MCF 10A (cell line): ENCODE measurements around the gene GOLGB1. TPM values are rescaled to one million over a fixed set of nuclear protein-coding genes. Genes with fewer than 3 reads are reported as not detected.

Experiments
- BruUV-seq: library from RNA; stranded (reverse); fragments of 400-500 nt; replicated peaks from 2 replicates; lab custom pipeline; 2021; lab: Mats Ljungman, UMichigan
- CTCF ChIA-PET: fragments of 300-600 bp; sonication (Branson Sonifier 250); formaldehyde crosslinking; extraction: SDS; loops from one replicate; lab custom pipeline; 2021; ENCODE audit warnings: antibody characterized with exemption, inconsistent platforms; lab: Yijun Ruan, JAX
- POLR2A ChIA-PET: fragments of 300-600, 350-650 bp; sonication (Branson Sonifier 250); formaldehyde crosslinking; extraction: SDS; loops from one replicate; lab custom pipeline; 2020; ENCODE audit warnings: antibody characterized with exemption, inconsistent platforms; lab: Yijun Ruan, JAX
- DNase-seq: peaks from one replicate; pipeline ENCODE4 v3.0.0-alpha.2; 2018; ENCODE audit not compliant: unreplicated experiment
- H3K27ac Mint-ChIP-seq: one replicate; pipeline ENCODE4 v1.8.0; 2022; ENCODE audit warnings: mild to moderate bottlenecking, low read depth, mixed read lengths; ENCODE audit not compliant: unreplicated experiment
- H3K27me3 Mint-ChIP-seq: one replicate; pipeline ENCODE4 v1.8.0; 2022; ENCODE audit warnings: mixed read lengths; ENCODE audit not compliant: insufficient read depth, unreplicated experiment
- H3K36me3 Mint-ChIP-seq: one replicate; pipeline ENCODE4 v1.8.0; 2022; ENCODE audit warnings: mild to moderate bottlenecking, moderate library complexity, mixed read lengths; ENCODE audit not compliant: insufficient read depth, unreplicated experiment
- H3K4me1 Mint-ChIP-seq: one replicate; pipeline ENCODE4 v1.8.0; 2022; ENCODE audit warnings: mixed read lengths; ENCODE audit not compliant: insufficient read depth, unreplicated experiment
- H3K4me3 Mint-ChIP-seq: one replicate; pipeline ENCODE4 v1.8.0; 2022; ENCODE audit warnings: mild to moderate bottlenecking, moderate library complexity, mixed read lengths; ENCODE audit not compliant: unreplicated experiment
- H3K9me3 Mint-ChIP-seq: one replicate; pipeline ENCODE4 v1.8.0; 2022; ENCODE audit warnings: mixed read lengths; ENCODE audit not compliant: unreplicated experiment
- CTCF ChIP-seq: fragments of 200-600 bp; IDR thresholded peaks from one replicate; pipeline ENCODE4 v1.8.0; 2022; ENCODE audit warnings: antibody characterized with exemption, mild to moderate bottlenecking; ENCODE audit not compliant: unreplicated experiment
- intact Hi-C: fragments of 100-400 bp; cut with micrococcal nuclease; formaldehyde crosslinking; loops from 2 replicates; pipeline ENCODE4 v1.14.1; 2022
- total RNA-seq: library from RNA; stranded (reverse); gene quantifications from 2 replicates; pipeline ENCODE4 v1.2.3, GENCODE V29; 2022

GOLGB1 gene
- total RNA-seq, 1 experiment from 2014 or later = 62.4 TPM

GRCh38 chr3:121769246-121769645 is 19.7 kb upstream of the GOLGB1 start:
- Mint-ChIP-seq H3K36me3 (peaks cover 57% of the 10 kb centered on the region), H3K27ac (no peak overlapping the region), H3K4me3 (no peak overlapping the region), H3K27me3 (no peaks in the 10 kb centered on the region), H3K9me3 (no peaks in the 10 kb centered on the region), H3K4me1 (no peaks in the 10 kb centered on the region)
- POLR2A ChIA-PET = no interaction called here
- TF ChIP-seq CTCF = no peak
- DNase-seq = no peak
- intact Hi-C loops = no loop called here
- BruUV-seq = no TSS peak
- CTCF ChIA-PET = no interaction called here

- peaks cover 49% of the 10 kb centered on the region for H3K36me3 Mint-ChIP-seq
Measured at GRCh38 chr3:121768452-121768851, 18.9 kb upstream of the GOLGB1 start.

GRCh38 chr3:121759541-121760202 is 10.1 kb upstream of the GOLGB1 start:
- no peak for TF ChIP-seq CTCF
- no peaks in the 10 kb centered on the region for H3K4me1 Mint-ChIP-seq
- no TSS peak for BruUV-seq
- DNase-seq = no peak
- H3K36me3 Mint-ChIP-seq = no peaks in the 10 kb centered on the region
- POLR2A ChIA-PET = interaction anchor here (1.1 to 1.7 kb wide), 2 partner anchors 9 to 12 kb away, joined by 4 to 6 read pairs; no protein-coding TSS in a partner anchor
- no peak overlapping the region for H3K4me3 Mint-ChIP-seq
- CTCF ChIA-PET = no interaction called here
- intact Hi-C loops = no loop called here
- H3K27ac Mint-ChIP-seq = no peak overlapping the region
- no peaks in the 10 kb centered on the region for H3K9me3 Mint-ChIP-seq
- no peaks in the 10 kb centered on the region for H3K27me3 Mint-ChIP-seq

More at GRCh38 chr3:121768452-121768851, 18.9 kb upstream of the GOLGB1 start:
- Mint-ChIP-seq H3K27me3 (no peaks in the 10 kb centered on the region), H3K4me1 (no peaks in the 10 kb centered on the region), H3K9me3 (no peaks in the 10 kb centered on the region), H3K27ac (no peak overlapping the region), H3K4me3 (no peak overlapping the region)
- intact Hi-C loops = no loop called here
- ChIA-PET CTCF (interaction anchor here (0.7 kb wide), 2 partner anchors 490 to 806 kb away, joined by 3 to 4 read pairs; no protein-coding TSS in a partner anchor), POLR2A (interaction anchor here (0.6 kb wide), 1 partner anchor 131 kb away, joined by 3 read pairs; no protein-coding TSS in a partner anchor)
- no peak for TF ChIP-seq CTCF
- no TSS peak for BruUV-seq
- DNase-seq = no peak

- TF ChIP-seq CTCF = no peak
- POLR2A ChIA-PET = interaction anchor here (1.1 to 1.7 kb wide), 2 partner anchors 8 to 13 kb away, joined by 4 to 6 read pairs; no protein-coding TSS in a partner anchor
- no peaks in the 10 kb centered on the region for H3K36me3 Mint-ChIP-seq
- DNase-seq = no peak
- no TSS peak for BruUV-seq
- CTCF ChIA-PET = no interaction called here
- H3K9me3 Mint-ChIP-seq = no peaks in the 10 kb centered on the region
- no peaks in the 10 kb centered on the region for H3K4me1 Mint-ChIP-seq
- H3K4me3 Mint-ChIP-seq = no peak overlapping the region
- no peaks in the 10 kb centered on the region for H3K27me3 Mint-ChIP-seq
- H3K27ac Mint-ChIP-seq = no peak overlapping the region
- intact Hi-C loops = no loop called here
Measured at GRCh38 chr3:121758727-121759450, 9.3 kb upstream of the GOLGB1 start.
